DMS53 treated with DMSO at 0.1 percent for 48 hours (cell line): ENCODE results near the gene NLRP5.
"Not testable (repeated sequence)": the region's sequence is repeated elsewhere in the genome, so short reads cannot be mapped to it uniquely, and the experiment has no call there.

ENCODE experiments used
- DNase-seq: peaks from one replicate; lab custom pipeline; 2025; ENCODE audit not compliant: unreplicated experiment; lab: John Stamatoyannopoulos, UW

NLRP5 gene

DNA sequence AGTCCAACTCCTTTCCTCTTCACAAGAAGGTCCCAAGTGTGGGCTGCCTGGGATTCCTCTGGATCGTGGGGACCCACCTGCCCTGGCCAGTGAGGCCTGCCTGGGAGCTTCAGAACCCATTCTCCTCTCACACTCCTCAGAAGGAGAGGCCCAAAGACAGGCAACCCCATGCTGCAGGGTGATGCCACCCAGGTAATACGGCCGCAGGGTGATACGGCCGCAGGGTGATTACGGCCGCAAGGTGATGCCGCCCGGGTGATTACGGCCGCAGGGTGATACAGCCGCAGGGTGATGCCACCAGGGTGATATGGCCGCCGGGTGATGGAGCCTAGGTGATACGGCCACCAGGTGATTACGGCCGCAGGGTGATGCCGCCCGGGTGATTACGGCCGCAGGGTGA, 111.7 kb downstream of the NLRP5 start:
- not testable (repeated sequence) for DNase-seq

GRCh38 chr19:56098731-56099568, 112.4 kb downstream of the NLRP5 start:
- DNase-seq = no peak

GRCh38 chr19:56099638-56100539, 113.3 kb downstream of the NLRP5 start:
- no peak for DNase-seq

DNA sequence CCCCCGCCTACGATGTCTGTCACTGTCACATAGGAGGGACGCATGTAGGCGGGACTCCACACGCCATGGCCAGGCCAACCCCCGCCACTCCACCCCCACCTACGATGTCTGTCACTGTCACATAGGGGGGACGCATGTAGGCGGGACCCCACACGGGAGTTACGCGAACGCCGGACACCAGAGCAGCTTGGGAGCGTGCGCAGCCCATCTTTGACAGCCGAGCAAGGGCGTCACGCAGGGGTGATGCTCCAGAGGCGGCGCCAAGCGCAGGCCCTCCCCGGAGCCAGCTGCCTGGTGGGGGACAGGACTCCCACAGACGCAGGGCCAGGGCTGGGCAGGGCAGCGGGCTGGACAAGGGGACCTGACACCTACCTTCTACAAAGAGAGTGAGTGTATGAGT, 114.5 kb downstream of the NLRP5 start:
- no peak for DNase-seq

GRCh38 chr19:56101746-56102535, 115.4 kb downstream of the NLRP5 start:
- DNase-seq = no peak

DNA sequence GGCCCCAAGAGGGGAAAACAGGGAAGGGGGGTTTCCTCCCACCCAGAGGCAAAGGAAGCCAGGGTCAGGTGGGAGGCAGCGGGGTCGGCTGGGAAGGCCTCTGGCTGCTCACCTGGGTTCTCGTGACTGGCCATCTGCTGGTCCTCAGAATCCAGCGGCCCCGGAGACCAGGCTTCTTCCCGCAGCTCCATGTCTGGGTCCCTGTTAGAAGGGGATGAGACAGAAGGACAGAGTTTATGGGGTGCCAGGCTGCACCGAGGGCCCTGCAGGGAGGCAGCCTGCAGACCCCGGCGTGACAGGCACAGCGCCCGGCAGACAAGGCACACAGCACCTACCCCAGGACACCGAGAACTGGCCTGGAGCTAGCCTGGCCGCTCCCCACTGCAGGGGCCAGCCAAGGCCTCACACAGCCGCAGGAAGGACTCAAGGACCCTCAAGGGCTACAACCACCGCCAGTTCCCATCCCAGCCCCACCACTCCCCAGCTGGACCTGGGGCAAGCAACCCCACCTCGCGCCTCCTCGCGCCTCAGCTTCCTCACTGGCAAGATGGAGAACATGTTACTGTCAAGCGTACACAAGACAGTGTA, 116.5 kb downstream of the NLRP5 start:
- DNase-seq = no peak

- DNase-seq = no peak
These were observed 117.8 kb downstream of the NLRP5 start for GRCh38 chr19:56104423-56104822.

DNA sequence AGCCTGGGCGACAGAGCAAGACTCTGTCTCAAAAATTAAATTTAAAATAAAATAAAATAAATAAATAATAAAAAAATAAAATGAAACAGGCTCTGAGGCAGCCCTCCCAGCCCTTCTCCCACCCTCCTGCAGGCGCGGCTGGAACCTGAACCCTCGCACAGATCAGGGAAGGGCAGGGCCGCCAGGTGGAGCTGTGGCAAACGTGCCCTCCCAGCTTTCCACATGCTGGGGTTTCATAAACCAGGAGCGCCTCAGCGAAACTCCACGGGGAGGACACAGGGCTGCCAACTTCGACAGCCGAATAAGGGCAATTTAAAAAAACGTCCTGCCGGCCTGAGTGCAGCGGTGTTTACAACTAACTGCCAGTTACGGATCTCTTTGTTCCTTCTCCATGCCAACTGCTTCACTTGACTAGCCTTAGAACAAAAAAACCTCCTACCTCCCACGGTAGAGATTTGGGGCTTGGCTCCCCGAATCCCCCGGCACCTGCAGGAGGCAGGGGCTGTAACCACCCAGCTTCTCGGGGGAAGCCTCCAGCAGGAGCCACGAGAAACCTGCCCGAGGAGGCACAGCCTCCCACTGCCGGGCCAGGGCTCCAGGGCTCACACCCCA, 118.6 kb downstream of the NLRP5 start:
- DNase-seq = peak; percentile 35

GRCh38 chr19:56105831-56106396, 119.3 kb downstream of the NLRP5 start:
- not testable (repeated sequence) for DNase-seq

- no peak for DNase-seq
These were observed 119.8 kb downstream of the NLRP5 start for GRCh38 chr19:56106397-56106849.

GRCh38 chr19:56106993-56107392, 120.4 kb downstream of the NLRP5 start:
- no peak for DNase-seq

GRCh38 chr19:56107626-56108351, 121.2 kb downstream of the NLRP5 start:
- DNase-seq = no peak

- DNase-seq = no peak
These were observed 122.0 kb downstream of the NLRP5 start for GRCh38 chr19:56108447-56109195.

DNA sequence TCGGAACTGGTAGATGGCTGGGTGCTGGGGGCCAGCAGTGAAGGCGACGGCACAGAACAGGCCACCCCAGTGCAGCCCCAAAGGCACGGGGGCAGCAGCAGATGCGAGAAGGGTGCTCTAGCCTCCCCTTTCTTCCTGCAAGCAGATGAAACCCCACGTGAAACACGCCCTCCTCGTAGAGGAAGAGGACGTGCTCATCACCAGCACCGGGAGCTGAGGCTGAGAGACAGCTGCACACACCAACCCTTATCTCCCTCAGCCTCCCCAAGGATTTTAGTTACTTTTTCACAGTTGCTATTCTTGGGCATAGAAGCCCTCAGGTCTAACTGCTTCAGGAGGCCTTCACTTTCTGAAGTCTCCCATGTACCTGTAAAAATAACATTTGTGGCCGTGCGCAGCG, 122.7 kb downstream of the NLRP5 start:
- no peak for DNase-seq

DNA sequence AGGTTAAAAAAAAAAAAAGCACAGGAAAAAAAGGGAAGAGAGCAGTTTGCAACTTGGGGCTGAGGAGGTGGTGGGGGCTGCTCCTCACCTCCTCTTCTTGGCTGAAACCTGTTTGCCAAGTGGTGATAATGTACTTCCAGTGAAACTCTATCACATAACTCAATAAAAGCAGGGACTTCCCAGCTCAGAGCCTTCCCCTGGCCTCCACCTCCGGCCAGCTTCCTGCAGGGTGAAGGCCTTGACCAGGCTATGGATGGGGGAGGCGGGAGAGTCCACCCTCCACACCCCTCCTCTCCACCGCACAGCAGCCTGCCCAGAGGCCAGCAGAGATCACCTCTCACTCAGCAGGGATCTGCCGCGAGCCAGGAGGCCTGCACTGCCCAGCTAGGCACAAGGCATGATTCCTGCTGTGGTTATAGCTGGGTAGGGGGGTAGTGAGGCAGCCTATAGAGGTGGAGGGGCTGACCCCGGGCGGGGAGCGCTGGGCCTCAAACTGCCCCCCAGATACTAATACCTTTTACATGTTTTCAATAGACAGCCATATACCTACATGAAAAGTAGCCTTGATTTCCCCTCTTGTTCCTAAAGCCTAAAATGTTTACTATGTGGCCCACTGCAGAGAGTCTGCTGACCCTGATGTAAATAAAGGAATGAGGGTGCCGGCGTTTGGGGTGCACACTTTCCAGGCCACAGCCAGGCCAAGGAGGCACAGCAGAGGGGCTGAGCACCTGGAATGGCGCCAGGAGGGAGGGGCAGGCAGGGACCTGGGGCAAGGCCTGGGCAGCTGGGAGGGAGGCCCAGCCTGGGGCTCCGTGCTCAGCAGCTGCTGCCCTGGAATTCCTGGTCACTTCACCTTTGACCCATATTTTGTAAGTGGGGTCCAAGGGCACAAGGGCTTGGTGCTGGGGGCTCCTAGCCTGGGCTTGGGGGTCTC, 124.2 kb downstream of the NLRP5 start:
- no peak for DNase-seq
